Activated CD8-positive, alpha-beta memory T cell treated with anti-CD3 and anti-CD28 coated beads, Interleukin-2, amount 10 ng/mL, durations not matched to agents 7 days and 5 days (primary cell): ENCODE measurements around the gene NOXRED1. TPM values are rescaled to one million over a fixed set of nuclear protein-coding genes. Genes with fewer than 3 reads are reported as not detected.
A peak's percentile ranks its signal among the peaks of the same experiment; 100 is the strongest.

ENCODE experiments used
- ATAC-seq: fragments of 150-1000 bp; cut with Tn5 transposase; one replicate; pipeline ENCODE4 v1.10.0; 2021; ENCODE audit warnings: moderate library complexity
- CTCF ChIA-PET: fragments of 350-600 bp; sonication (Branson Sonifier 250); formaldehyde crosslinking; loops from one replicate; lab custom pipeline; 2021; ENCODE audit warnings: antibody characterized with exemption; lab: Charles Lee
- DNase-seq: peaks from one replicate; pipeline ENCODE4 v3.0.0-alpha.2; 2020
- H3K27ac Mint-ChIP-seq: one replicate; pipeline ENCODE4 v1.8.0; 2021; ENCODE audit warnings: mild to moderate bottlenecking, mixed read lengths
- H3K27me3 Mint-ChIP-seq: one replicate; pipeline ENCODE4 v1.8.0; 2021; ENCODE audit warnings: mixed read lengths
- H3K36me3 Mint-ChIP-seq: one replicate; pipeline ENCODE4 v1.8.0; 2021; ENCODE audit warnings: mild to moderate bottlenecking, mixed read lengths
- H3K4me1 Mint-ChIP-seq: one replicate; pipeline ENCODE4 v1.8.0; 2021; ENCODE audit warnings: mixed read lengths
- H3K4me3 Mint-ChIP-seq: one replicate; pipeline ENCODE4 v1.8.0; 2021; ENCODE audit warnings: mild to moderate bottlenecking, moderate library complexity, mixed read lengths
- H3K9me3 Mint-ChIP-seq: one replicate; pipeline ENCODE4 v1.8.0; 2022; ENCODE audit warnings: low read depth, mixed read lengths
- total RNA-seq, 2 experiments: library from RNA; stranded (reverse); gene quantifications; one replicate each; pipeline ENCODE4 v1.2.3, GENCODE V29; 2021

Gene NOXRED1
- total RNA-seq, 2 experiments from 2014 or later, result 0.45 to 0.53 TPM

DNA sequence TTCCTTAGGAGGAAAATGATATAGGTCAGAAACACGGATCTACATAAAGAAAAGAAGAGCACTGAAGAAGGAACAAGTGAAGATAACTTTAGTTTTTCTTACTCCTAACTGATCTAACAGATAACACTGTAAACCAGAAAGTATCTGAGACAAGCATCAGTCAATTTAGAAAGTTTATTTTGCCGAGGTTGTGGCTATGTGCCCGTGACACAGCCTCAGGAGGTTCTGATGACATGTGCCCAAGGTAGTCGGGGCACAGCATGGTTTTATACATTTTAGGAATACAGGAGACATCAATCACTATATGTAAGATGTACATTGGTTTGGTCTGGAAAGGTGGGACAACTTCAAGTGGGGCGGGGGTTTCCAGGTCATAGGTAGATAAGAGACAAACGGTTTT, 23.1 kb downstream of the NOXRED1 start:
- H3K36me3 Mint-ChIP-seq, result no peaks in the 10 kb centered on the region

DNA sequence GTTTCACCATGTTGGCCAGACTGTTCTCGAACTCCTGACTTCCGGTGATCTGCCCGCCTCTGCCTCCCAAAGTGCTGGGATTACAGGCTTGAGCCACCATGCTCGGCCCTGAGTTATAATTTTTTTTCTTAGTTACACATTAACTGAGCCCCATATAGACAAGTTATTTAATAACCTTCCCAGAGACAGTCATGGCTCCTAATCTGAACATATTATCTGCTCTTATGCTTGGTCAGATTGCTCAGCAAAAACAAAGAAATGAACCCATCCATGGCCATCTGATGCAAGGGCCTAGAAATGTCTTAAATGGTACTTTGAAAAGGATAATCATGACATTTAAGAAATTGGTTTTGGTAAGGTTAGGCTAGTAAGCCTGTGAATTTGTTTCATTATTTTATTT, 33.1 kb downstream of the NOXRED1 start:
- ATAC-seq (no peak), DNase-seq (no peak)
- H3K4me1 Mint-ChIP-seq, result no peaks in the 10 kb centered on the region
- no peaks in the 10 kb centered on the region for H3K36me3 Mint-ChIP-seq
- H3K27me3 Mint-ChIP-seq, result no peaks in the 10 kb centered on the region
- CTCF ChIA-PET, result no interaction called here
- H3K9me3 Mint-ChIP-seq, result no peaks in the 10 kb centered on the region
- no peak overlapping the region for H3K27ac Mint-ChIP-seq
- no peak overlapping the region for H3K4me3 Mint-ChIP-seq

More for the DNA sequence above, 23.1 kb downstream of the NOXRED1 start:
- DNase-seq (no peak), ATAC-seq (no peak)
- CTCF ChIA-PET, result no interaction called here
- H3K9me3 Mint-ChIP-seq, result no peaks in the 10 kb centered on the region
- H3K4me1 Mint-ChIP-seq, result no peaks in the 10 kb centered on the region
- no peak overlapping the region for H3K4me3 Mint-ChIP-seq
- H3K27ac Mint-ChIP-seq, result no peak overlapping the region
- H3K27me3 Mint-ChIP-seq, result no peaks in the 10 kb centered on the region

DNA sequence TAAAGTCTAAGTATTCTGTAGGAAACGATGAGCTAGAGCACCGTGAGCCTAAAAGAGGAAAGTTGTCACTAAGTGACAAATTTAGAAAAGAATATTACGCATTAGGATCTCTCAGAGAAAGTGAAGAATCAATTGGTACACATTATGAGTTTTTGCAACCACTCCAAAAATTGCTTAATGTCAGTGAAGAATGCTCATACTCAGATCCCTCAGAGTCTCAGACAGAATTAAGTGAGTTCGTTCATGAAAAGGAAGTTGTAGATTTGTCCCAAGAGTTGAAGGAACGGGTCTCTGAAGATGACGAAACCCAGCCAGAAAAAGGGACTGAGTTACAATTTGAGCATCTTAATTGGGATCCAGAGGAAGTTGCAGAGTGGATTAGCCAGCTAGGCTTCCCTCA, 44.6 kb downstream of the NOXRED1 start:
- Mint-ChIP-seq H3K9me3 (no peaks in the 10 kb centered on the region), H3K27ac (no peak overlapping the region), H3K4me3 (no peak overlapping the region), H3K4me1 (peaks cover 24% of the 10 kb centered on the region), H3K27me3 (peaks cover 5% of the 10 kb centered on the region), H3K36me3 (peaks cover 12% of the 10 kb centered on the region)
- no peak for DNase-seq
- no peak for ATAC-seq
- CTCF ChIA-PET, result no interaction called here

DNA sequence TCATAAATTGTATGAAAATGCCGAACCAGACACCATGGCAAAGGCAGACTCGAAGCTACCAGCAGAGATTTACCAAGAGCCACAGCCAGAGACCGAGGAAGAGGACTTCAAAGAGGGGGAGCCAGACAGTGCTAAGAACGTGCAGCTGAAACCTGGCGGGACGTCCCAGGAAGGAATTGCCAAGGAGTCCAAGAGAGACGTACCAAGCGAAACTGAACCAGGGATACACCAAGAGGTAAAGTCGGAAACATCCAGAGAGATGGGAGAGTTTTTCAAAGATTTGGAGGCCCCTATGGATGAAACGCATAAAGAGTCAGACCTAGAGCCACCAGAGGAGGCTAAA, 45.9 kb downstream of the NOXRED1 start:
- Mint-ChIP-seq H3K9me3 (no peaks in the 10 kb centered on the region), H3K27me3 (peaks cover 5% of the 10 kb centered on the region), H3K36me3 (peaks cover 19% of the 10 kb centered on the region), H3K4me1 (peaks cover 35% of the 10 kb centered on the region), H3K4me3 (no peak overlapping the region), H3K27ac (no peak overlapping the region)
- ATAC-seq (no peak), DNase-seq (no peak)
- CTCF ChIA-PET, result interaction anchor here (0.9 to 2.5 kb wide), 9 partner anchors 14 to 279 kb away, joined by 3 to 7 read pairs (median 5); partner anchors contain the start of genes CIPC, GSTZ1 and POMT2

DNA sequence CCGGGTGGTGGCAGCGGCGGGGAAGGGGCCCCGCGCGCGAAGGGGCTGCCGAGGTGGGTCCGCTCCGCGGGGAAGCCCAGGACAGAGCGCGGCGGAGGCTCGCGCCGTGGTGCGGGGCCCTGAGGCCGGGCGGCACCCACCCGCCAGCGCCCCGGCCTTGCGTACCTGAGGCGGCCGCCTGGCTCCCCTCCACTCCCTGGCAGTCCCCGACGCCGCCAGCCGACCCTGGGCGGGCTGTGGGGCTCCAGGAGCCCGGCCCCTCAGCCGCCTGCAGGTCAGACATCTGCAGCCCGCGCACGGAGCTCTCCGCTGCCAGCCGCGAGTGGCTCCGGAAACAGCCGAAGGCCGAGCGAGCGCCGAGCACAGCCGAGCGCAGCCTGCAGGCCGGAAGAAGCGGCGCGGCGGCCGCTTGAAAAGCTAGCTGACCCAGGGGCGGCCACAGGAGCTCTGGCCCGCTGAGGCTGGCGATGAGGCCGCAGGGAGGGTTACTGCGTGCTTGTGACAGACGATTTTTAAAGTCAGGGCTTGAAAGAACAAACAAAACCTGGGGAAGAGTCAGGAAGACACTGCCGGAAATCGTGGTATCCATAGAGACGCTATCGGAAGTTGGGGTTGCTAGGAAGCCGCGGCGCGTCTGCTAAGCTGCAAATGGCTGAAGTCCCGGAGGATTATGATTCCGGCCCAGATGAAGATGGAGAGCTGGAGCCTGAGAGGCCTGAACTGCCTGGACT, 46.4 kb downstream of the NOXRED1 start, which contains the start of the genes SAMD15 and TMED8:
SAMD15 (plus strand) TSS at position 609 of the 731 bp plus-strand sequence; CDS start at position 649, 40 bp downstream.
TMED8 (minus strand) TSS at position 324 of the 731 bp plus-strand sequence; CDS start at position 283, 41 bp downstream.
- Mint-ChIP-seq H3K27ac (peak within 1 kb of the TSS; percentile 81), H3K4me1 (peaks cover 39% of the 10 kb centered on the region), H3K4me3 (peak within 1 kb of the TSS; percentile 80), H3K9me3 (no peaks in the 10 kb centered on the region), H3K27me3 (peaks cover 5% of the 10 kb centered on the region), H3K36me3 (peaks cover 20% of the 10 kb centered on the region)
- ATAC-seq (peak; percentile 98), DNase-seq (peak; percentile 90)
- CTCF ChIA-PET, result interaction anchor here (0.7 to 2.5 kb wide), 10 partner anchors 14 to 279 kb away, joined by 3 to 7 read pairs (median 5); partner anchors contain the start of genes CIPC, GSTZ1 and POMT2

DNA sequence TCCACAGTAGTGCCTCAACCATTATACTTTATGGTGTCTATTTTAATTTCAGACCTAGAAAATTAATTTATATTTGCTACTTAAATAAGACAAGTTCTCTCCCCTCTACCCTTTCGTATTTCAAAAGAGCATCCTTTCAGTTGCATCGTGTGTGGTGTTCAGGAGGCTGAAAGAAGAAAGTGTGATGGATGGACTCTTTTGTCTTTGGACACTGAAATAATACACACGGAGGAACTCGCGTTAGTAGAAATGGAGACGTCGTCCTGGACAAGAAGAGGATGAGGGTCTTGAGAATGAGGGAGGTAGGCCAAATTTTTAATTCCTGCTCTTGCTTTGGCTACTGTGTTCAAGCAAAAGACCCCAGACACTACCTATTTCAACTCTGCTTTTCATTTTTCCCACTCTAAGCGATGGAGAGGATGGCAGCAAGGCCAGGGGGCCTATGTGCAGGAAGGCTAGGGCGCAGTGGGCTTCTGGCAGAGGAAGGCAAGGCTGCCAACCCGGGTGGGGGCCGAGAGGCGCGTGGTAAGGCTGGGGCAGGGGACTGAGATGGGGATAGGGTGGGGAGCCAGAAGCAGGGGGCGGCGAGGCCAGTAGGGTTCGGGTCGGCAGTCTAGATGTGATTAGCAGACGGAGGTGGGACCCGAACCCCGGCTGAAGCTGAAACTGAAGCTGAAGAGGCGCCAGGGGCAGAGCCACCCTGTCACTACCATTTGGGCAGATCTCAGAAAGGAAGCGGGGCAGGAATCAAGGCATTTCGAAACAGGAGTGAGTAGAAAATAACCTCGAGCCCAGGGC, 47.2 kb downstream of the NOXRED1 start:
- H3K9me3 Mint-ChIP-seq, result no peaks in the 10 kb centered on the region
- DNase-seq (peak; percentile 60), ATAC-seq (peak; percentile 34)
- peaks cover 20% of the 10 kb centered on the region for H3K36me3 Mint-ChIP-seq
- CTCF ChIA-PET, result interaction anchor here (0.6 to 2.5 kb wide), 9 partner anchors 11 to 79 kb away, joined by 3 to 7 read pairs (median 4); partner anchors contain the start of genes GSTZ1 and POMT2
- H3K27ac Mint-ChIP-seq, result peak overlapping the region; percentile 81
- H3K4me1 Mint-ChIP-seq, result peaks cover 39% of the 10 kb centered on the region
- peak overlapping the region; percentile 80 for H3K4me3 Mint-ChIP-seq
- H3K27me3 Mint-ChIP-seq, result peaks cover 5% of the 10 kb centered on the region

DNA sequence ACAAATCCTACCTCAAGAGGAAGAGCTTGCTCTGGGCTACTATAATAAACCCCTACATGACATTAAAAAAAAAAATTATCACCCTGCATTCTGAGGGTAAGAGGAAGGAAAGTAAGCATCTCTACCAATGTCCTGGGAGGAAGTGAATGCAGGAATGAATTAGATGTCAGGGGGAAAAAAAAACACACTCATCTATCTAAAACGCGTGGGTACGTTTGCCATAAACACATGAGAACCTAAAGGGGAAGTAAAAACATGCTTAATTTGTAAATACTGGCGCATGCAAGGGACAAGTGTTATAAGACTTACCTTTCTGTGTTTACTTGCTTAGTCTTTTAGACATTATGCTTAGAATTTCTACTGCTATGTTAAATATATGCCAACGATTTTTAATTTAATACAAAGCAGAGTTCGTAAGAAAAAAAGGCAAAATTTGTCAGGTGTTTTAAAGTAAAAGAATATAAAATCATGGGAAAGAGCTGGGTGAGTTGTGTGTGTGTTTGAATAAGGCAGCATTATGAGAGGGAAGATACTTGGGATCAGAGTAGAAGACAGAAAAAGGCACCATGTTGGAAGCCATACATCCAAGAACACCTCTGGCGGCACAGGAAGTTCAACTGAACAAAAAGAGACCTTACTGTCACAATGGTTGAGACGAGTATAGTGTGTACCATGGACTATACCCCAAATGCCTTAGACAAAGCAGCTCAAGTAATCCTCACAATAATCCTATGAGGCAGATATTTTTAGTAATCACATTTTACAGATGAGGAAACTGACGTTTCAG, 48.0 kb downstream of the NOXRED1 start:
- Mint-ChIP-seq H3K4me1 (peaks cover 40% of the 10 kb centered on the region), H3K36me3 (peaks cover 20% of the 10 kb centered on the region), H3K27ac (peak overlapping the region; percentile 47), H3K27me3 (peaks cover 2% of the 10 kb centered on the region), H3K9me3 (no peaks in the 10 kb centered on the region), H3K4me3 (peak overlapping the region; percentile 80)
- ATAC-seq (no peak), DNase-seq (no peak)
- CTCF ChIA-PET, result interaction anchor here (0.8 to 2.5 kb wide), 2 partner anchors 10 to 75 kb away, joined by 3 to 7 read pairs; no protein-coding TSS in a partner anchor

DNA sequence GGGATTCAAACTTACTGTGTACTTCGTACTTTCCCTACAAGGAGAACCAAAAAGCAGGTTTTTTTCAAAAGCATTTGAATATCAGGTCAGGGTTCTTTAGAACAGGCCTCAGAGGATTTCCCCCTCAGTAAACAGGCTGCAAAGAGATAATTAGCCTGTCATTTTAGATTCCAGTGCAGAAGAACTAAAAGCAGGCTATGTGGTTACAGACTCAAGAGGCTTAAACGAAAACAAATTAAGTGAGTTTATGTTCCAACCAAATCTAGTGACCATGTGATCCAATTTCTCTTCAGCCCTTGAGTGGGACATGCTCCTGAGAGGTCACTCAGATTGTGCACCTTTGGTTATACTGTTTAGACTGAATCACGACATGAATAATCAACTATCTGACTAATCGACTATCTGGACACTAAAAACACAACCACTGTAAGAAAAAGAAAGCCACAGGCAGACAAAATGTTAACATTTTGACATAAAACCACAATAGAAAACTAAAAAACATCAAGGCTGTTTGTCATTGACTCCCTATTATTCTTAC, 51.0 kb downstream of the NOXRED1 start:
- ATAC-seq (no peak), DNase-seq (no peak)
- H3K4me1 Mint-ChIP-seq, result peaks cover 48% of the 10 kb centered on the region
- H3K36me3 Mint-ChIP-seq, result peaks cover 20% of the 10 kb centered on the region
- no peak overlapping the region for H3K4me3 Mint-ChIP-seq
- H3K27me3 Mint-ChIP-seq, result no peaks in the 10 kb centered on the region
- no peaks in the 10 kb centered on the region for H3K9me3 Mint-ChIP-seq
- CTCF ChIA-PET, result no interaction called here
- peak overlapping the region; percentile 50 for H3K27ac Mint-ChIP-seq

DNA sequence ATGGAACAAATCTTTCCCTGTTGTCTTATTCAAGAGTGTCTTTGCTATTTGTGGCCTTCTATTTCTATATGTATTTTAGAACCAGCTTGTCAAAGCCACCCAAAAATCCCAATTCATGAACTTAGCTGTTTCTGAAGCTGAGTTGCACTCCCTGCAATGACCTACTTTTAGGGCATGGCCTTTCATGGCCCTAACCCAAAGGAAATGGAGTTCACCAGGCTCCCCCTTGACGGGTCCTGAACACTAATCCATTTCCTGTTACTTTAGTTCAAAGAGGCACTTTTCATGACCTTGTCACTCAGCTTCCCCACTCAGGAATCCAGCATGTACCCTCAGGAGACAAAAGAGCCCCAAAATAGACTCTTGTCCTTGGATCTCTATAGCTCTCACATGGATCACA, 54.0 kb downstream of the NOXRED1 start:
- H3K36me3 Mint-ChIP-seq, result peaks cover 18% of the 10 kb centered on the region
- ATAC-seq (no peak), DNase-seq (no peak)
- no peaks in the 10 kb centered on the region for H3K27me3 Mint-ChIP-seq
- CTCF ChIA-PET, result no interaction called here
- H3K27ac Mint-ChIP-seq, result no peak overlapping the region
- peaks cover 35% of the 10 kb centered on the region for H3K4me1 Mint-ChIP-seq
- H3K9me3 Mint-ChIP-seq, result no peaks in the 10 kb centered on the region
- no peak overlapping the region for H3K4me3 Mint-ChIP-seq

DNA sequence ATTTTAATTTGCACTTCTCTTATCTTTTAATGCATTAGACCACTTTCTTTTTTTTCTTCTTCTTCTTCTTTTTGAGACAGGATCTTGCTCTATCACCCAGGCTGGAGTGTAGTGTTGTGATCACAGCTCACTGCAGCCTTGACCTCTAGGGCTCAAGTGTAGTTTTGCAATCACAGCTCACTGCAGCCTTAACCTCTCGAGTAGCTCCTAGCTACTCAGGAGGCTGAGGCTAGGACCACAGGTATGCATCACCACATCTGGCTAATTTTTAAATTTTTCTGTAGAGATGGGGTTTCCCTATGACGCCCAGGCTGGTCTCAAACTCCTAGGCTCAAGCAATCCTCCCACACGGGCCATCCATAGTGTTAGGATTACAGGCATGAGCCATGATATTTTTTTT, 59.2 kb downstream of the NOXRED1 start:
- Mint-ChIP-seq H3K27ac (no peak overlapping the region), H3K27me3 (no peaks in the 10 kb centered on the region), H3K4me1 (peaks cover 15% of the 10 kb centered on the region), H3K36me3 (peaks cover 10% of the 10 kb centered on the region), H3K4me3 (no peak overlapping the region), H3K9me3 (no peaks in the 10 kb centered on the region)
- DNase-seq (no peak), ATAC-seq (no peak)
- CTCF ChIA-PET, result no interaction called here

DNA sequence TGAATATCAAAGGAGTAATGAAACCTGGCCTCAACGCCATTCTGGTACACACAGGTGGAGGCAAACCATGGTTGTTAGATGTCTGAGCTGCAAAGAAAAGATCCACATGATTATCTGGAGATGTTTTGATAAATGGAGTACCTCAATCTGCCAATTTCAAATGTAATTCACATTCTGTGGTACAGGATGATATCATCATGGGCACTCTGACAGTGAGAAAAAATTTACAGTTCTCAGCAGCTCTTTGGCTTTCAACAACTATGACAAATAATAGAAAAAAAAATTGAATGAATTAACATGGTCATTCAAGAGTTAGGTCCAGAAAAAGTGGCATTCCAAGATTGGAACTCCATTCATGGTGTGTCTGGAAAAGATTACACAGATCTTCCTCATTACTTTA, 63.7 kb downstream of the NOXRED1 start:
- ATAC-seq (no peak), DNase-seq (no peak)
- Mint-ChIP-seq H3K4me1 (peaks cover 9% of the 10 kb centered on the region), H3K36me3 (peaks cover 6% of the 10 kb centered on the region), H3K27ac (no peak overlapping the region), H3K4me3 (no peak overlapping the region), H3K27me3 (no peaks in the 10 kb centered on the region), H3K9me3 (no peaks in the 10 kb centered on the region)
- CTCF ChIA-PET, result interaction anchor here (1.1 kb wide), 1 partner anchor 17 kb away, joined by 3 read pairs; the partner anchor contains the start of gene TMED8

DNA sequence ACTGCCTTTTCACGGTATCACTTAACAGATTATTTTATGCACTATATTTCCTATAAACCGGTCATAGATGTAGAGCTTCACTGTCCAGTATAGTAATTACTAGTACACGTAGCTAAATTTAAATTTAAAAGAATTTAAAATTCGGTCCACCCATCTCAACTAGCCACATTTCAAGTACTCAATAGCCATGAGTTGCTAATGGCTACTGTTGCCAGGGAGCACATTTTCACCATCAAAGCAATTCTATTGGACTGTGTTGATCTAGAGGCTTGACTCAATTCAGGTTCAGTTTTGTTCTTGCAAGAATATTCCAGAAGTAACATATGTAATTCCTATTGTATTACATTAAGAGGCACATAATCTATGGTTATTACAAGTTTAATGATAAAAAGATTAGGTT, 66.4 kb downstream of the NOXRED1 start:
- Mint-ChIP-seq H3K4me3 (no peak overlapping the region), H3K4me1 (peaks cover 9% of the 10 kb centered on the region), H3K27ac (no peak overlapping the region), H3K9me3 (no peaks in the 10 kb centered on the region), H3K36me3 (peaks cover 6% of the 10 kb centered on the region), H3K27me3 (no peaks in the 10 kb centered on the region)
- DNase-seq (no peak), ATAC-seq (no peak)
- CTCF ChIA-PET, result no interaction called here
